ENCODE results near the gene SMO. TPM values are rescaled to one million over a fixed set of nuclear protein-coding genes. Genes with fewer than 3 reads are reported as not detected.

SMO gene
- total RNA-seq, 1 experiment from 2014 or later = 12.8 TPM

DNA sequence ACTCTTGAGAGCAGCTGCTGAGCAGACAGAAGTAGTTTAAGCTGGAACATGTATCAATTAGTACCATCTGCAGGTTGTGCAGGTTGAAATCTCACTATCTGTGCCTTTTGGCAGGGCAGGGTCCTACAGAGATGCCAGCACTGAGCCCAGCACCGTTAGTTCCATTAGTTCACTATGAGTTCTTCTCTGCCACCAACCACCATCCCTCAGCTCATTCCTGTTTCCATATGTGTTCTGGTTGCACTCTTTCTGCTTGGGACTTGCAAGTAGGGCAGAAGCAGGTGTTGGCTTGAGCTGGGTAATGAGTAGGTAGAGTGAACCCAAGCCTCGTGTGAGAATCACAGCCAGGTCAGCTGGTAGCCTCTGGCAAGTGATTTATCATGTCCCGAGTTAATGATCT is 2.8 kb downstream of the SMO start (continued):
- TF ChIP-seq, protein P1, sequence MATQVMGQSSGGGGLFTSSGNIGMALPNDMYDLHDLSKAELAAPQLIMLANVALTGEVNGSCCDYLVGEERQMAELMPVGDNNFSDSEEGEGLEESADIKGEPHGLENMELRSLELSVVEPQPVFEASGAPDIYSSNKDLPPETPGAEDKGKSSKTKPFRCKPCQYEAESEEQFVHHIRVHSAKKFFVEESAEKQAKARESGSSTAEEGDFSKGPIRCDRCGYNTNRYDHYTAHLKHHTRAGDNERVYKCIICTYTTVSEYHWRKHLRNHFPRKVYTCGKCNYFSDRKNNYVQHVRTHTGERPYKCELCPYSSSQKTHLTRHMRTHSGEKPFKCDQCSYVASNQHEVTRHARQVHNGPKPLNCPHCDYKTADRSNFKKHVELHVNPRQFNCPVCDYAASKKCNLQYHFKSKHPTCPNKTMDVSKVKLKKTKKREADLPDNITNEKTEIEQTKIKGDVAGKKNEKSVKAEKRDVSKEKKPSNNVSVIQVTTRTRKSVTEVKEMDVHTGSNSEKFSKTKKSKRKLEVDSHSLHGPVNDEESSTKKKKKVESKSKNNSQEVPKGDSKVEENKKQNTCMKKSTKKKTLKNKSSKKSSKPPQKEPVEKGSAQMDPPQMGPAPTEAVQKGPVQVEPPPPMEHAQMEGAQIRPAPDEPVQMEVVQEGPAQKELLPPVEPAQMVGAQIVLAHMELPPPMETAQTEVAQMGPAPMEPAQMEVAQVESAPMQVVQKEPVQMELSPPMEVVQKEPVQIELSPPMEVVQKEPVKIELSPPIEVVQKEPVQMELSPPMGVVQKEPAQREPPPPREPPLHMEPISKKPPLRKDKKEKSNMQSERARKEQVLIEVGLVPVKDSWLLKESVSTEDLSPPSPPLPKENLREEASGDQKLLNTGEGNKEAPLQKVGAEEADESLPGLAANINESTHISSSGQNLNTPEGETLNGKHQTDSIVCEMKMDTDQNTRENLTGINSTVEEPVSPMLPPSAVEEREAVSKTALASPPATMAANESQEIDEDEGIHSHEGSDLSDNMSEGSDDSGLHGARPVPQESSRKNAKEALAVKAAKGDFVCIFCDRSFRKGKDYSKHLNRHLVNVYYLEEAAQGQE (IDR thresholded peaks at IDR 0.05; ENCODE audit: low read depth) = no peak
- TF ChIP-seq RAD21 (IDR thresholded peaks at IDR 0.05; ENCODE audit: low read depth) (no peak), JUND (IDR thresholded peaks at IDR 0.05) (no peak), EZH2phosphoT487 (IDR thresholded peaks at IDR 0.05; ENCODE audit: borderline replicate concordance) (no peak), SRF (IDR thresholded peaks at IDR 0.05; ENCODE audit: low read depth) (no peak)

DNA sequence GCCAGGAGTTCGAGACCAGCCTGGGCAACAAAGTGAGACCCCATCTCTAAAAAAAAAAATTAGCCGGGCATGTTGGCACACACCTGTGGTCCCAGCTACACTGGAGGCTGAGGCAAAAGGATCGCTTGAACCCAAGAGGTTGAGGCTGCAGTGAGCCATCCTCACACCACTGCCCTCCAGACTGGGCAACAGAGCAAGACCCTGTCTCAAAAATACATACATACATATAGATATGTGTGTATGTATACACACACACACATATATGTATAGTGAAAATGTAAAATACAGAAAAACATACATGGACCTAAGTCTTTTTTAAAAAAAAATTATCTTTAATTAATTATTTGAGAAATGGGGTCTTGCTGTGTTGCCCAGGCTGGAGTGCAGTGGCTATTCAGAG is 5.5 kb downstream of the SMO start:
- POLR2A ChIA-PET = no interaction called here
- TF ChIP-seq EZH2phosphoT487 (IDR thresholded peaks at IDR 0.05; ENCODE audit: borderline replicate concordance) = no peak
- no peak for TF ChIP-seq JUND (IDR thresholded peaks at IDR 0.05)
- TF ChIP-seq, protein P1 (IDR thresholded peaks at IDR 0.05; ENCODE audit: low read depth) = no peak
- TF ChIP-seq ZNF274 (IDR thresholded peaks at IDR 0.05; ENCODE audit: low read depth, low read length) = no peak
- H3K27me3 ChIP-seq (ENCODE audit: insufficient read depth, low read length) = no peaks in the 10 kb centered on the region
- H3K4me3 ChIP-seq (replicated peaks in 1 of 2; ENCODE audit: low read depth in 1 of 2, low read length in 2 of 2) = no peak overlapping the region
- no peaks in the 10 kb centered on the region for H3K36me3 ChIP-seq (ENCODE audit: control insufficient read depth in 1 of 2, insufficient read depth in 2 of 2, low read length in 2 of 2)
- H3K27ac ChIP-seq (ENCODE audit: low read depth, low read length) = no peak overlapping the region
- no peaks in the 10 kb centered on the region; the same call in 1 of the 2 replicates for H3K9me2 ChIP-seq (ENCODE audit: insufficient read depth)
- DNase-seq (ENCODE audit: low read depth, low spot score) (no peak), ATAC-seq (no peak)
- intact Hi-C loops (cut with micrococcal nuclease) = no loop called here
- H3K4me1 ChIP-seq (ENCODE audit: control insufficient read depth in 1 of 2, insufficient read depth in 2 of 2, low read length in 2 of 2) = peaks cover 0 to 7% of the 10 kb centered on the region in 2 experiments; a peak in 1 of 4 replicates
- RAD21 ChIA-PET (ENCODE audit: low non-redundant PET in 1 of 2, low total read pairs in 2 of 2, uncharacterized antibody in 2 of 2, unreplicated experiment in 2 of 2) = no interaction called here
- H3K9ac ChIP-seq (ENCODE audit: low read length) = no peak overlapping the region
- no TSS peak for BruUV-seq (replicated peaks)
- no peak overlapping the region for H3K4me2 ChIP-seq (ENCODE audit: low read length)
- H3K79me2 ChIP-seq (ENCODE audit: insufficient read depth, low read length) = no peaks in the 10 kb centered on the region
- CTCF ChIA-PET = interaction anchor here (0.9 to 1.3 kb wide), 2 partner anchors 30 kb away, joined by 3 to 5 read pairs; no protein-coding TSS in a partner anchor
- no peaks in the 10 kb centered on the region for H4K20me1 ChIP-seq (ENCODE audit: insufficient read depth)
- H2AFZ ChIP-seq (ENCODE audit: low read depth, low read length, poor library complexity, severe bottlenecking) = no peak overlapping the region
- no peaks in the 10 kb centered on the region for H3K9me3 ChIP-seq (ENCODE audit: control insufficient read depth in 1 of 2, insufficient read depth in 1 of 2, low read depth in 1 of 2, low read length in 2 of 2)
